ENCODE data around the gene MRPL2. TPM values are rescaled to one million over a fixed set of nuclear protein-coding genes. Genes with fewer than 3 reads are reported as not detected.

MRPL2 gene
- polyA plus RNA-seq, 3 donors = 23.9 to 26.9 (median 26.3) TPM

DNA sequence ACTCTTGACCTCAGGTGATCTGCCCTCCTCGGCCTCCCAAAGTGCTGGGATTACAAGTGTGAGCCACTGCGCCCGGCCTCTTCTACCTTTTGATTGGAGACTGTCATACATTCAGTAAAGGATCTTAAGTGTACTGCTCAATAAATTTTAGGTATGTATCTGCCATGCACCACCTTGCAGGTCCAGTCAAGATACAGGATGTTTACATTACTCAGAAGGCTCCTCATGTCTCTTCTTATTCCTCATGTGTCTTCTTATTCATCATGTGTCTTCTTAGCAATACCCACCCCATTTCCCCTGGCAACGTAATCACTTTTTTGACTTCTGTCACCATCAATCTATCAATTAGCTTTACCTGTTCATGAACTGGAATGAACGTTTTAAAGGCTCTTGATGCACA is 53.4 kb downstream of the MRPL2 start:
- H3K79me2 ChIP-seq (ENCODE audit: insufficient read depth, low read length) = no peaks in the 10 kb centered on the region
- intact Hi-C loops (cut with micrococcal nuclease) = loop anchor here in 1 of 2 donors (5.0 kb wide), 1 partner anchor 136 kb away; no protein-coding TSS in a partner anchor
- H3K4me1 ChIP-seq (ENCODE audit: control insufficient read depth in 1 of 2, insufficient read depth in 2 of 2, low read length in 2 of 2) = no peaks in the 10 kb centered on the region
- H3K9me3 ChIP-seq (replicated peaks in 1 of 2; ENCODE audit: control insufficient read depth in 1 of 2, insufficient read depth in 1 of 2, low read length in 2 of 2) = no peaks in the 10 kb centered on the region
- no peaks in the 10 kb centered on the region for H4K20me1 ChIP-seq (ENCODE audit: insufficient read depth, low read length)
- Mint-ChIP-seq H3K36me3 (peaks cover 48 to 54% of the 10 kb centered on the region in 2 donors), H3K27ac (no peak overlapping the region), H3K27me3 (ENCODE audit: low read depth in 3 of 3) (peaks cover 0 to 5% (median 0%) of the 10 kb centered on the region in 3 donors), H3K4me3 (no peak overlapping the region), H3K4me1 (no peaks in the 10 kb centered on the region), H3K9me3 (no peaks in the 10 kb centered on the region)
- no peak overlapping the region for H3K4me2 ChIP-seq (replicated peaks; ENCODE audit: extremely low read depth, low read length, poor library complexity, severe bottlenecking)
- H3K36me3 ChIP-seq (replicated peaks in 1 of 2; ENCODE audit: control insufficient read depth in 1 of 2, insufficient read depth in 2 of 2, low read length in 2 of 2) = peaks cover 51 to 65% of the 10 kb centered on the region in 2 donors
- no peak overlapping the region for H3K27ac ChIP-seq (ENCODE audit: low read depth in 1 of 2, low read length in 2 of 2)
- no peak overlapping the region for H3K4me3 ChIP-seq (replicated peaks in 1 of 3; ENCODE audit: low read depth in 2 of 3, low read length in 3 of 3)
- TF ChIP-seq, protein P1, sequence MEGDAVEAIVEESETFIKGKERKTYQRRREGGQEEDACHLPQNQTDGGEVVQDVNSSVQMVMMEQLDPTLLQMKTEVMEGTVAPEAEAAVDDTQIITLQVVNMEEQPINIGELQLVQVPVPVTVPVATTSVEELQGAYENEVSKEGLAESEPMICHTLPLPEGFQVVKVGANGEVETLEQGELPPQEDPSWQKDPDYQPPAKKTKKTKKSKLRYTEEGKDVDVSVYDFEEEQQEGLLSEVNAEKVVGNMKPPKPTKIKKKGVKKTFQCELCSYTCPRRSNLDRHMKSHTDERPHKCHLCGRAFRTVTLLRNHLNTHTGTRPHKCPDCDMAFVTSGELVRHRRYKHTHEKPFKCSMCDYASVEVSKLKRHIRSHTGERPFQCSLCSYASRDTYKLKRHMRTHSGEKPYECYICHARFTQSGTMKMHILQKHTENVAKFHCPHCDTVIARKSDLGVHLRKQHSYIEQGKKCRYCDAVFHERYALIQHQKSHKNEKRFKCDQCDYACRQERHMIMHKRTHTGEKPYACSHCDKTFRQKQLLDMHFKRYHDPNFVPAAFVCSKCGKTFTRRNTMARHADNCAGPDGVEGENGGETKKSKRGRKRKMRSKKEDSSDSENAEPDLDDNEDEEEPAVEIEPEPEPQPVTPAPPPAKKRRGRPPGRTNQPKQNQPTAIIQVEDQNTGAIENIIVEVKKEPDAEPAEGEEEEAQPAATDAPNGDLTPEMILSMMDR (IDR thresholded peaks at IDR 0.05) = no peak
- no peak for DNase-seq
- WGBS (ENCODE audit: insufficient coverage) = 96% methylated on average over 3 of the region's 5 CpGs
- H3K27me3 ChIP-seq (ENCODE audit: control insufficient read depth in 2 of 2, insufficient read depth in 2 of 2, low read length in 2 of 2) = no peaks in the 10 kb centered on the region
- H2AFZ ChIP-seq (ENCODE audit: insufficient read depth, low read depth, low read length, poor library complexity, severe bottlenecking) = no peak overlapping the region
- no peak overlapping the region for H3K9ac ChIP-seq (ENCODE audit: insufficient read depth, low read length, poor library complexity, severe bottlenecking)

Other genes starting within 250 kb of the MRPL2 start
- 10 to 100 TPM in 2 of 3 donors, 1 to 10 TPM in 1; 7.6 to 35.5 (median 29.7) TPM for gene RPL7L1, start 179.8 kb downstream of the MRPL2 start, polyA plus RNA-seq
- under 1 TPM; 0.27 to 0.83 (median 0.55) TPM for gene PTCRA, start 143.4 kb downstream of the MRPL2 start, polyA plus RNA-seq
- 100 to 1,000 TPM; 237 to 295 (median 262) TPM for gene CNPY3, start 130.0 kb downstream of the MRPL2 start, polyA plus RNA-seq
- 1 to 10 TPM in 1 of 3 donors, under 1 TPM in 2; 0.17 to 7.8 (median 0.31) TPM for gene GNMT, start 98.7 kb downstream of the MRPL2 start, polyA plus RNA-seq
- 10 to 100 TPM; 10.6 to 16.2 (median 15.5) TPM for gene PEX6, start 80.3 kb downstream of the MRPL2 start, polyA plus RNA-seq
- gene PPP2R5D, start 74.9 kb downstream of the MRPL2 start, polyA plus RNA-seq = 10 to 100 TPM; 10.3 to 24.9 (median 14.9) TPM
- gene MEA1, start 45.5 kb downstream of the MRPL2 start, polyA plus RNA-seq = 10 to 100 TPM; 31.0 to 59.6 (median 58.8) TPM
- 100 to 1,000 TPM in 2 of 3 donors, 10 to 100 TPM in 1; 51.9 to 141 (median 106) TPM for gene KLHDC3, start 45.2 kb downstream of the MRPL2 start, polyA plus RNA-seq
- 10 to 100 TPM; 26.6 to 52.5 (median 43.3) TPM for gene RRP36, start 37.8 kb downstream of the MRPL2 start, polyA plus RNA-seq
- gene CUL7, start 5.6 kb downstream of the MRPL2 start, polyA plus RNA-seq = 10 to 100 TPM in 1 of 3 donors, 1 to 10 TPM in 2; 1.2 to 11.6 (median 2.4) TPM
- gene KLC4, start 197 bp upstream of the MRPL2 start, polyA plus RNA-seq = 10 to 100 TPM in 1 of 3 donors, 1 to 10 TPM in 2; 6.0 to 16.2 (median 6.1) TPM
- gene PTK7, start 16.9 kb upstream of the MRPL2 start, polyA plus RNA-seq = under 1 TPM in 1 of 3 donors, not detected in 2; 0.19 TPM
- gene SRF, start 111.8 kb upstream of the MRPL2 start, polyA plus RNA-seq = 10 to 100 TPM in 1 of 3 donors, 1 to 10 TPM in 2; 3.6 to 26.9 (median 3.8) TPM
- 10 to 100 TPM in 1 of 3 donors, 1 to 10 TPM in 2; 2.9 to 68.8 (median 3.8) TPM for gene CUL9, start 122.8 kb upstream of the MRPL2 start, polyA plus RNA-seq
- gene DNPH1, start 170.0 kb upstream of the MRPL2 start, polyA plus RNA-seq = 10 to 100 TPM; 31.9 to 55.4 (median 42.7) TPM
- not detected for gene TTBK1, start 184.0 kb upstream of the MRPL2 start, polyA plus RNA-seq
- gene SLC22A7, start 238.8 kb upstream of the MRPL2 start, polyA plus RNA-seq = not detected
- 10 to 100 TPM in 1 of 3 donors, 1 to 10 TPM in 2; 1.2 to 12.8 (median 1.6) TPM for gene CRIP3, start 249.4 kb upstream of the MRPL2 start, polyA plus RNA-seq

All from CD14-positive monocyte (primary cell).